ENCODE results near the gene CDC37L1. TPM values are rescaled to one million over a fixed set of nuclear protein-coding genes. Genes with fewer than 3 reads are reported as not detected.
"Not testable (repeated sequence)": the region's sequence is repeated elsewhere in the genome, so short reads cannot be mapped to it uniquely, and the experiment has no call there.

Gene CDC37L1
- polyA plus RNA-seq, 1 of the 3 experiments (the other 2 are of a cell fraction): 6.5 TPM

- Histone ChIP-seq H2AFZ (ENCODE audit: low read depth) (no peak overlapping the region), H3K4me2 (no peak overlapping the region), H3K36me3 (replicated peaks in 1 of 2; ENCODE audit: control insufficient read depth in 1 of 2, insufficient read depth in 2 of 2, low read length in 1 of 2) (no peaks in the 10 kb centered on the region), H4K20me1 (ENCODE audit: insufficient read depth) (no peaks in the 10 kb centered on the region), H3K27me3 (ENCODE audit: insufficient read depth) (no peaks in the 10 kb centered on the region), H3K4me3 (ENCODE audit: low read depth in 2 of 2, low read length in 1 of 2) (no peak overlapping the region), H3K9me3 (no peaks in the 10 kb centered on the region), H3K27ac (ENCODE audit: low read depth in 2 of 2, low read length in 1 of 2) (no peak overlapping the region), H3K4me1 (ENCODE audit: control insufficient read depth in 1 of 2, insufficient read depth in 2 of 2, low read depth in 1 of 2, low read length in 1 of 2) (no peaks in the 10 kb centered on the region; a peak in 1 of 4 replicates), H3F3A (replicated peaks; ENCODE audit: insufficient read depth) (no peaks in the 10 kb centered on the region), H3K9ac (no peak overlapping the region), H3K79me2 (ENCODE audit: insufficient read depth) (no peaks in the 10 kb centered on the region), H3K9me2 (no peaks in the 10 kb centered on the region)
- POLR2A ChIA-PET: no interaction called here
- no peak for DNase-seq
- 63% methylated on average over 8 of the region's 10 CpGs for WGBS (ENCODE audit: low lambda C conversion rate)
- no peak for TF ChIP-seq PBX3 (IDR thresholded peaks at IDR 0.05)
- TF ChIP-seq TAF1 (IDR thresholded peaks at IDR 0.05; ENCODE audit: borderline replicate concordance, low read depth, low read length): no peak
- TF ChIP-seq IRF3 (IDR thresholded peaks at IDR 0.05; ENCODE audit: low read depth, low read length): no peak
- TF ChIP-seq POLR2AphosphoS5 (IDR thresholded peaks at IDR 0.05; ENCODE audit: low read depth, low read length): no peak
- no peak for TF ChIP-seq REST (IDR thresholded peaks at IDR 0.05; ENCODE audit: low read depth, low read length)
- TF ChIP-seq TCF12 (IDR thresholded peaks at IDR 0.05): no peak
- CTCF ChIA-PET: no interaction called here
These were observed 24.8 kb upstream of the CDC37L1 start for GRCh38 chr9:4654538-4654937.

- H3K4me3 ChIP-seq (ENCODE audit: low read depth in 2 of 2, low read length in 1 of 2); H3K9ac ChIP-seq; H3K9me3 ChIP-seq; H3K27me3 ChIP-seq (ENCODE audit: insufficient read depth); H3K9me2 ChIP-seq; H3K27ac ChIP-seq (ENCODE audit: low read depth in 2 of 2, low read length in 1 of 2); H4K20me1 ChIP-seq (ENCODE audit: insufficient read depth); H3K36me3 ChIP-seq (replicated peaks in 1 of 2; ENCODE audit: control insufficient read depth in 1 of 2, insufficient read depth in 2 of 2, low read length in 1 of 2); H3K79me2 ChIP-seq (ENCODE audit: insufficient read depth); H2AFZ ChIP-seq (ENCODE audit: low read depth); POLR2A ChIA-PET; H3K4me1 ChIP-seq (ENCODE audit: control insufficient read depth in 1 of 2, insufficient read depth in 2 of 2, low read depth in 1 of 2, low read length in 1 of 2); H3K4me2 ChIP-seq; H3F3A ChIP-seq (replicated peaks; ENCODE audit: insufficient read depth); DNase-seq: not testable (repeated sequence)
- CTCF ChIA-PET: interaction anchor here (1.1 to 2.2 kb wide), 2 partner anchors 8 to 16 kb away, joined by 3 to 8 read pairs; no protein-coding TSS in a partner anchor
- WGBS (ENCODE audit: low lambda C conversion rate): 75% methylated on average over 3 of the region's 3 CpGs
These were observed 23.2 kb upstream of the CDC37L1 start for GRCh38 chr9:4656196-4656595.
